GM19035 (cell line): Measurements from ENCODE around the gene PKIB.
"Not testable (repeated sequence)": the region's sequence is repeated elsewhere in the genome, so short reads cannot be mapped to it uniquely, and the experiment has no call there.

Source experiments
- ATAC-seq: cut with Tn5 transposase; IDR thresholded peaks from one replicate; pipeline ENCODE4 v1.9.1; 2021; ENCODE audit not compliant: unreplicated experiment

PKIB gene, protein sequence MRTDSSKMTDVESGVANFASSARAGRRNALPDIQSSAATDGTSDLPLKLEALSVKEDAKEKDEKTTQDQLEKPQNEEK

DNA sequence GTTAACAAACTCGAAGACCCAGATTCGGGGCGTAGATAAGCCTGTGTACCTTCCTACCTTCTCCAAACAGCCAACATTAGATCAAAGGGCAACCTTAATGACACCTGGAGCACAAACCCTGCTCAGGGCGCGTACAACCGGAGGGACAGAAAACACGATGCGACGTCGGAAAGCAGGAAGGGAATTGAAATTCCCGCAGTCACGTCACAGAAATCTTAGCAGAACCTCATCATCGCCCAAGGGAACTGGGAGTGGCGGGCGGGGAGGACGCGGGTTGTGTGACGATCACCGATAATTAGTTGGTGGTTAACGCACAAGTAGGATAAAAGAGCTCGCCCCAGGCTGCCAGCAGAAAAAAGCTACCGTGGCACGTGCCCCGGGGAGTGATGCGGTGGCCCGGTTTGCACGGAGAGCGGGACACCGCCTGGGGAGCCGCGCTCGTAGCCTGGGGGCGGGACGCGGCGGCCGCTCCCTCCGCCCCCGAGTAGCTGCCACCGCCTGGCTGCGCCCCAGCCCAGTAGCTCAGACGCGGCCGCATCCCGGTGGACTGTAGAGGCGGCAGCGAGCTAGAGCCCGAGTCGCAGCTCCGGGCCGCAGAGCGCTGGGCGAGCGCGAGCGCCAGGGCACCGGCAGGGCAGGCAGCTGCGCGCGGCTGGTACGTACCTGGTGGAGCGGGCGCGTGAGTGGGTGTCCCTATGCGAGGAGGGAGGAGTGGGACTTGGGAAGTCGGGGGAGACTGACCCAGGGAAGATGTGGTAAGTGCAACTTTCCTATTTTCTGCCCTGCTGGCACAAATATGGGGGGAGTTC, at the start of gene PKIB:
Gene PKIB, plus strand, starts transcription at position 525 of the 809 bp plus-strand sequence. CDS start 107,390 bp downstream, outside the sequence.
- peak; percentile 90 for ATAC-seq

DNA sequence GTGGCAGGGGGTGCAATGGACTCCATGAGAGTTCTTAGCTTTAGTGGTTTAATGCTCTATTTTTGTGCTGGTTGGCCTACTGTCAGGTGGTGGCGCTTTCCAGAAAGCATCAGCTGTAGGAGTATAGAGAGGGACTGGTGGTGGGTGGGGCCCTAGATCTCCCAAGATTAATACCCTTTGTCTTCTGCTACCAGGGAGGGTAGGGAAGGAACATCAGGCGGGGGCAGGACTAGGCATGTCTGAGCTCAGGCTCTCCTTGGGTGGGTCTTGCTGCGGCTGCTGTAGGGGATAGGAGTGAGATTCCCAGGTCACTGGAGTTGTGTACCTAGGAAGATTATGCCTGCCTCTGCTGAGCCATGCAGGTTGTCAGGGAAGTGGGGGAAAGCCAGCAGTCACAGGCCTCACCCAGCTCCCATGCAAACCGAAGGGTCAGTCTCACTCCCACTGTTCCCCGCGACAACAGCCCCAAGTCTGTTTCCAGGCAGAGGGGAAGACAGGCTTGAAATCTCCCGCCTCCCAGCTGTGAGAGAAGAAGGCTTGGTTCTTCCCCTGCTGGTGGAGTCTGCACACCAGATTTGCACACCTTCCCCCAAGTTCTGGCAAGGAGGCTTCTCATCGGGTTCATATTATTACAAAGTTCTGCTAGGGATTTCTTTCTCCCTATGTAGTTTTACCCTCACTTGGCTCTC, 46.7 kb upstream of the PKIB start:
- ATAC-seq: no peak

DNA sequence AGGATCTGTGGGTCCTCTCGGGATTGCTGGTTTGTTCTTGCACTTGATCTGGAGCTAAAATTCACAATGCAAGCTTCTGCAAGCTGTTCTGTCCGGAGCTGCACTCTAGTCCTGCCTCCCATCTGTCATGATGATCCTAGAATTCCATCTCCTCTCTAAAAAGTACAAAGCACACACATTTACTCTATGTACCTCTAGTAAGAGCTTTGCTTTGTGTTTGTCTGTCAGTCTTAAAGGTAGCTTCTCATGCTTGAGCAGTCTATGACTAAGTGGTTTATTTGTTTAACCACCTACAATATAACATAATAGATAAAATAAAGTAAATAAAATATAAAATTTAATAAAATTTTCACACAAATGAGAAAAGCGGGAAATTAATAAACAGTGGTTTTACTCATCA, 46.0 kb upstream of the PKIB start:
- ATAC-seq: no peak

DNA sequence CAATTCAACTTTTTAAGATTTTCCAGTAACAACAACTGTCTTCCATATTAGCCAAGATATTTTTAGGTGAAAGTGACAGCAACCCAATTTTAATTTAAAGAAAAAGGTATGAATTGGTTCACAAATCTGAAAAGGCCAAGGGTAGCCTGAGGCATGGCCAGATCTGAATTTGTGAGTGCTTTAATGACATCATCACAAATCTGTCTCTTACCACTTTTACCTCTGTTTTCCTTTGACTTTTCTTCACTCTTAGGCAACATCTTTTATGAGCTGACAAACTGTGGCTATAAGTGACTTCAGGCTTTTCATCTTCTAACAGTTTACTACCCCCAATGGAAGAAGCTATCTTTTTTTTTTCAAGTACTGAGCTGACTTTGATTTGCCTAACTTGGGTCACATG, 44.5 kb upstream of the PKIB start:
- no peak for ATAC-seq

GRCh38 chr6:122567034-122567433, 43.2 kb upstream of the PKIB start:
- no peak for ATAC-seq

DNA sequence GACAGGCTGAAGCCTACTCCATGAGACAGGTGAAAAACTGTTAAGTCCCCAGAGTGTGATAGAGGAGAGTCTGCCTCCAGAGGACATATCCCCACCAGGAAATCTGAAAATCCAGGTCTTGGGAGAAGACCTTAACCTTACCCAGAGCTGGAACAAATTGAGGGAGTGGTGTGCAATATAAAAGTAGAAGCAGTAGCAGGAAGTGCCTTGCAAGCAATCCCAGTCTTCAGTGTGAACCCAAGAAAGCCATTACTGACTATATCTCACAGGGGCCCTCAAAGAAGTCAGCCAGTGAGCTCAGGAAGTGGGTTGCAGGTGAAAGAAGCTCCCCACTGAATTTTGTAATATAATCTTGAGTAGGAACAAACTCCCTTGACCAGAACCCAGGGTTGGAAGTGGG, 41.9 kb upstream of the PKIB start:
- ATAC-seq: no peak

DNA sequence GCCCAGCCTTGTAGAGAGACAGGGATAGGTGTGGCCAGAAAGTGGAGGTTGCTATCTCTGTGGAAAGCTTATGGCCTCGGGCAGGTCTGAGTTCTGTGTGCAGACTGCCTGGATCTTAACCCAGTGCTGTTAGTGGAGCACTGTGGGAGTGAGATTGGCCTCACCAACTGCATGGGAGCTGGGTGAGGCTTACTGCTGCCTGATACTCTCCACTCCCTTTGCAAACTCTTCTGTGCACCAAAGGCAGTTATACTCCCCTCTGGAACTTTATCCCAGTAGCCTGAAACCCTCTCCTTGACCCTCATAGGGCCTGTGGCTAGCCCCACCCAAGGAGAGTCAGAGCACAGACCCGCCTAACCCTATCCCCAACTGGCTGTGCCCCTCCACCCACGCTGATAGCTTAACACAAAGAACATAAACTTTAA, 41.4 kb upstream of the PKIB start:
- no peak for ATAC-seq

GRCh38 chr6:122569230-122569771, 40.9 kb upstream of the PKIB start:
- no peak for ATAC-seq

DNA sequence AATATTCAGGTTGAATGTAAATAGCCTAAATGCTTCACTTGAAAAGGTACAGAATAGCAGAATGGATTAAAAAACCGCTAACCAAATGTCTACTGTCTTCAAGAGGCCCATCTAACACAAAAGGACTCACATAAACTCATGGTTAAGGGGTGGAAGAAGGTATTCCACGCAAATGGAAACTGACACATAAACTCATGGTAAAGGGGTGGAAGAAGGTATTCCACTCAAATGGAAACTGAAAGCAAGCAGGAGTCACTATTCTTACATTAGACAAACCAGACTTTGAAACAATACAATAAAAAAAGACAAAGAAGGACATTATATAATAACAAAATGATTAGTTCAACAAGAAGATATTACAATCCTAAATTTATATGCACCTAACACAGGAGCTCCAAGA, 38.3 kb upstream of the PKIB start:
- no peak for ATAC-seq

DNA sequence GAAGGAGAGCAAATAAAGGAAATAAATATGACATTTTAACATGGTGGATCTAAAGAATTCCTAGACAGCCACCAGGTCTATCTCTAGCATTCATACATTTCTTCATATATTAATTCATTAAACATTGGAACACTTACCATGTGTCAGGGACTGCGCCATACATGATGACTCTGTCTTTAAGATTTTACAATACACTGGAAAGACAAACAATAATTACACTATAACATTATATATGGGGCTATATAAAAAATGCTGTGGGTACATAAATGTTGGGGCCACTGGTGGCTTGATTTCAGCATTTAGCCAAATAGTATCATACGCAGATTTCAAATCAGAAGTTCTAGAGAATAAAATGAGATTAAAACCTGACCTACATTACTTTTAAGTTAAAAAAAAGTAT, 33.3 kb upstream of the PKIB start:
- no peak for ATAC-seq

- ATAC-seq: no peak
Measured at GRCh38 chr6:122578961-122579360, 31.2 kb upstream of the PKIB start.

- ATAC-seq: no peak
Measured at GRCh38 chr6:122580737-122581136, 29.5 kb upstream of the PKIB start.

DNA sequence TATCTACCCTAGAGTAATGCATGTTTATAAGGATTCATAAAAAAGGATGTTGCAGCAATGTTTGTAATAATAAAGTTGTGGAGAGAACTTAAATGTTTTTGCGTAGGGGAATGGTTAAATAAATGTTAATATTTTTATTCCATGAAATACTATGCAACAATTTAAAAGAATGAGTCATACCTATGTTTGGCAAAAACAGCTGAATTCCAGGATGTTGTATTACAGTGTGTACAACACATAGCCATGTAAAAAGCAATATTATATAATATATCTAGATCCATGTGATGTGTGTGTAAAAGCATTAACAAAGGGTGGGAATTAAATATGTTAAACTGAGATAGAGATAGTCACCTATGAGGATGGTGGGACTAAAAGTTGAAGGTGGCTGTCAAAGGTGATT, 21.1 kb upstream of the PKIB start:
- no peak for ATAC-seq

GRCh38 chr6:122598295-122598694, 11.9 kb upstream of the PKIB start:
- not testable (repeated sequence) for ATAC-seq

DNA sequence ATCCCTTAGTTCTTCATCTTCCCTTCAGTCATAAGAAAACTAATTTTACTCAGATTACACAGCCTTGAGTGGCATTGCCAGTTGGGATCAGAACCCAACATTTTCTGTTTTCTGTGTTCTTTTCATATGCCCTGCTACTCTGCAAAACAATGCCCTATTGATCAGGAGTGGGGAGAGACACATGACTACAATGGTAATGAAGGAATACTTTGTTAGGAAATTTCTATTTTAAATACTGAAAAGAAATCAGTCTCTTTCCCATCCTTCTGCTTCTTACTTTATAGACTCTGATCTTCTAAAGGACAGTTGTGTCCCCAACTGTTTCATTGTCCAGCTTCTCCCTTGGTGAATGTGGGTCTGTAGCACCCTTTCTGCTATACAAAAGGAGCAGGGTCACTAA, 5.5 kb upstream of the PKIB start:
- no peak for ATAC-seq

GRCh38 chr6:122610690-122611455, 668 bp downstream of the PKIB start:
- peak; percentile 48 for ATAC-seq

DNA sequence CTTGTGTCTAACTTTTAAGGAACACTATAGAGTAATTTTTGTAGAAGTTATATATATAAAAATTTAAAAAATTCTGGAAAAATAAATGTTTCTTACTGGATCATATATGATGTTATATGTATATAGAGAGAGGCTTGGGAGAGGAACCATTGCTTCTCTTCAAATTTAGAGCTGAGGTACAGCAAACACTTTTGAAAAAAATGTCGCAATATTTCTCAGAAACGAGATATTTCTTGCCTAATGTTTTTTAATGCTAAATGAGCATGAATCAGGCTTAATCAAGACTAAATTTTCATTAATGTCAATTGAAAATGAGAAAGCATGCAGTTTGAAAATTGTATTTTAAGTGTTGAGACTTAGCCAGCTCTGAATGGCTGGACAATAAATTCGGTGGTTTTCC, 2.6 kb downstream of the PKIB start:
- ATAC-seq: no peak

- ATAC-seq: no peak
Measured at GRCh38 chr6:122614303-122614702, 4.1 kb downstream of the PKIB start.

GRCh38 chr6:122615409-122615808, 5.2 kb downstream of the PKIB start:
- no peak for ATAC-seq

DNA sequence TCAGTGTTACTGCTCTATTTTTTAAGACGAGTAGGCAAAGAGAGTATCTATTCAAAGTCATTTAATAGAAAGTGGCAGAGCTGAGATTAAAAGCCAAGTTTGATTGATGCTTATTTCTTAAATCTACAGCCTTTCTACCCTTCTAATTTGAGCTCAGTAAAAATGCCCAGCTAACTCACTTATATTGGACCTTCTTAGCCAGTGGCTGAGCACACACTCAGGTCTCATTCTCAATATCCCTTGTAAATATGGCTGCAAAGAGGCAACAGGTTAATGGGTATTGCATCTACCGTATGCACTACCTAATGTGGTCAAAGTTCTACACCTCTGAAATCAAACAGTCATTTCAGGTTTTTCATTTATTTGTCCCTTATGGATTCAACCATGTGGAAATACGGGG, 6.7 kb downstream of the PKIB start:
- ATAC-seq: no peak

DNA sequence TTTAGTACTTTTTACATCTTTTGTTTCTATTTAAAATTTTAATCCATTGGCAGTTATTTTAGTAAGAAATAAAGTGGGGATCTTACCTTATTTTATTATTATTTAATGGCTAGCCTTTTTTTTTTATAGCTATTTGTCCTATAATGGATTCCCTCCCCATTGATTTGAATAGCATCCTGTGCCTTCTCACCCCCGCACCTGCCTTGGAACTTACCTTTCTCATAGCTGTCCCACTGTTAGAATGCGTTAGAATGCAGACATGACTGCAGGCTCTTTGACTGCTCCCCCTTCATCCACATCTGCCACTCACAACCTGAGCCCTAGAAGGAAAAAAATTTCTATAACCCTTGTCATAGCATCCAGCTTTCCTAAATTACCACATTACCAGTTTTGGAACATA, 9.1 kb downstream of the PKIB start:
- ATAC-seq: no peak
